ENCODE measurements around the gene ZNF837.

The ZNF837 gene

DNA sequence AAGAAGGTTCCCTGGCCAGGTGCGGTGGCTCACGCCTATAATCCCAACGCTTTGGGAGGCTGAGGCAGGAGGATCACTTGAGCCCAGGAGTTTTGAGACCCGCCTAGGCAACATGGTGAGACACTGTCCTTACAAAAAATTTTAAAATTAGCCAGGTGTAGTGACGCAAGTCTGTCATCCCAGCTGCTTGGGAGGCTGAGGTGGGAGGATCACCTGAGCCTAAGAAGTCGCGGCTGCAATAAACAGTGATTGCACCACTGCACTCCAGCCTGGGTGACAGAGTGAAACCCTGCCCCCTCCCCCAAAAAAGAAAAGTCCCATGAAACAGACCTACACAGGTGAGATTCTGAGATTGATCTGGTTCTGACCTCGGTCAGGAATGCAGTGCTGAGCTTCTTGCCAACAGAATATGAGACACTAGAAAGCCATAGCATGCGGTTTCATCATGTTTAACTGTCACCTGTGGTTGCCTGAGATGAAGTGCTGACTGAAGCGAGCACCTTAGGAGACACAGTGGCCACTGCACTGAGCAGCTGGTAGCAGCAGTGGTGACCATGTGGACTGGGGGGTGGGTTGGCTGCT lies 25.5 kb downstream of the ZNF837 start:
- TF ChIP-seq, protein P1, sequence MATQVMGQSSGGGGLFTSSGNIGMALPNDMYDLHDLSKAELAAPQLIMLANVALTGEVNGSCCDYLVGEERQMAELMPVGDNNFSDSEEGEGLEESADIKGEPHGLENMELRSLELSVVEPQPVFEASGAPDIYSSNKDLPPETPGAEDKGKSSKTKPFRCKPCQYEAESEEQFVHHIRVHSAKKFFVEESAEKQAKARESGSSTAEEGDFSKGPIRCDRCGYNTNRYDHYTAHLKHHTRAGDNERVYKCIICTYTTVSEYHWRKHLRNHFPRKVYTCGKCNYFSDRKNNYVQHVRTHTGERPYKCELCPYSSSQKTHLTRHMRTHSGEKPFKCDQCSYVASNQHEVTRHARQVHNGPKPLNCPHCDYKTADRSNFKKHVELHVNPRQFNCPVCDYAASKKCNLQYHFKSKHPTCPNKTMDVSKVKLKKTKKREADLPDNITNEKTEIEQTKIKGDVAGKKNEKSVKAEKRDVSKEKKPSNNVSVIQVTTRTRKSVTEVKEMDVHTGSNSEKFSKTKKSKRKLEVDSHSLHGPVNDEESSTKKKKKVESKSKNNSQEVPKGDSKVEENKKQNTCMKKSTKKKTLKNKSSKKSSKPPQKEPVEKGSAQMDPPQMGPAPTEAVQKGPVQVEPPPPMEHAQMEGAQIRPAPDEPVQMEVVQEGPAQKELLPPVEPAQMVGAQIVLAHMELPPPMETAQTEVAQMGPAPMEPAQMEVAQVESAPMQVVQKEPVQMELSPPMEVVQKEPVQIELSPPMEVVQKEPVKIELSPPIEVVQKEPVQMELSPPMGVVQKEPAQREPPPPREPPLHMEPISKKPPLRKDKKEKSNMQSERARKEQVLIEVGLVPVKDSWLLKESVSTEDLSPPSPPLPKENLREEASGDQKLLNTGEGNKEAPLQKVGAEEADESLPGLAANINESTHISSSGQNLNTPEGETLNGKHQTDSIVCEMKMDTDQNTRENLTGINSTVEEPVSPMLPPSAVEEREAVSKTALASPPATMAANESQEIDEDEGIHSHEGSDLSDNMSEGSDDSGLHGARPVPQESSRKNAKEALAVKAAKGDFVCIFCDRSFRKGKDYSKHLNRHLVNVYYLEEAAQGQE (IDR thresholded peaks at IDR 0.05; ENCODE audit: low read depth), result no peak
- no peak for TF ChIP-seq ZBTB7A (IDR thresholded peaks at IDR 0.05; ENCODE audit: low read depth)
- no peak for TF ChIP-seq TEAD4 (IDR thresholded peaks at IDR 0.05)
- no peak for TF ChIP-seq EP300 (IDR thresholded peaks at IDR 0.05; ENCODE audit: borderline replicate concordance)
- TF ChIP-seq TAF1 (IDR thresholded peaks at IDR 0.05; ENCODE audit: low read depth), result no peak
- no peak for TF ChIP-seq TCF12 (IDR thresholded peaks at IDR 0.05; ENCODE audit: low read depth)
- TF ChIP-seq, protein P2, sequence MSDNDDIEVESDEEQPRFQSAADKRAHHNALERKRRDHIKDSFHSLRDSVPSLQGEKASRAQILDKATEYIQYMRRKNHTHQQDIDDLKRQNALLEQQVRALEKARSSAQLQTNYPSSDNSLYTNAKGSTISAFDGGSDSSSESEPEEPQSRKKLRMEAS (IDR thresholded peaks at IDR 0.05), result no peak
- TF ChIP-seq, protein P3, sequence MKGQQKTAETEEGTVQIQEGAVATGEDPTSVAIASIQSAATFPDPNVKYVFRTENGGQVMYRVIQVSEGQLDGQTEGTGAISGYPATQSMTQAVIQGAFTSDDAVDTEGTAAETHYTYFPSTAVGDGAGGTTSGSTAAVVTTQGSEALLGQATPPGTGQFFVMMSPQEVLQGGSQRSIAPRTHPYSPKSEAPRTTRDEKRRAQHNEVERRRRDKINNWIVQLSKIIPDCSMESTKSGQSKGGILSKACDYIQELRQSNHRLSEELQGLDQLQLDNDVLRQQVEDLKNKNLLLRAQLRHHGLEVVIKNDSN (IDR thresholded peaks at IDR 0.05), result no peak
- no peak for TF ChIP-seq CREB1 (IDR thresholded peaks at IDR 0.05; ENCODE audit: low read depth)

DNA sequence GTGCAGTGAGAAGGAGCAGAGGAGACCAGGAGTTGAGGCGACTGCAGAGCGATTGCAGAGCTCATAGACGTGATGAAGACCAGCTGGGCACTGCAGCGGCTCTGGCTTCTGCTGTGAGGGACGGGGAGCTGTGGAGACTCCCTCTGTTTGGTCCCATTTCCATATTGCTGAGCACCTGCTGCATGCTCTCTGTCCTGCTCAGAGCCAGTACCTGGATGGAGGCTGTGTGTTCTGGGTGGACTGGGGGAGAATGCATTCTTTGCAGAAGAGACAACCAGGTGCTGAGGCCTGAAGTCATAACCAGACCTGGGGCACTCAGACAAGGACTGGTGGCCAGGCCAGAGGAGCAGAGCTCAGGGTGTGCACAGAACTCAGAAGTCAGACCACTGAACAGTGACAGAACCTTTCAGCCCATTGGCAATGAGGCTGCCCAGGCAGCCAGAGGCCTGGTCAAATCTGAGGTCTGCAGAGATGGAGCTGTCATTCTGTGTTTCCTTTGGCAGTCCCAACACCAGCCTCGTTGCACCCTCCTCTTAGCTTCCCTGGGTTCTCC lies 26.3 kb downstream of the ZNF837 start:
- TF ChIP-seq, protein P2 (IDR thresholded peaks at IDR 0.05), result no peak
- TF ChIP-seq YY1 (IDR thresholded peaks at IDR 0.05; ENCODE audit: low read depth) (no peak), ZBTB7A (IDR thresholded peaks at IDR 0.05; ENCODE audit: low read depth) (no peak), RAD21 (IDR thresholded peaks at IDR 0.05; ENCODE audit: low read depth) (no peak), TEAD4 (IDR thresholded peaks at IDR 0.05) (no peak)
- TF ChIP-seq, protein P3 (IDR thresholded peaks at IDR 0.05), result no peak

DNA sequence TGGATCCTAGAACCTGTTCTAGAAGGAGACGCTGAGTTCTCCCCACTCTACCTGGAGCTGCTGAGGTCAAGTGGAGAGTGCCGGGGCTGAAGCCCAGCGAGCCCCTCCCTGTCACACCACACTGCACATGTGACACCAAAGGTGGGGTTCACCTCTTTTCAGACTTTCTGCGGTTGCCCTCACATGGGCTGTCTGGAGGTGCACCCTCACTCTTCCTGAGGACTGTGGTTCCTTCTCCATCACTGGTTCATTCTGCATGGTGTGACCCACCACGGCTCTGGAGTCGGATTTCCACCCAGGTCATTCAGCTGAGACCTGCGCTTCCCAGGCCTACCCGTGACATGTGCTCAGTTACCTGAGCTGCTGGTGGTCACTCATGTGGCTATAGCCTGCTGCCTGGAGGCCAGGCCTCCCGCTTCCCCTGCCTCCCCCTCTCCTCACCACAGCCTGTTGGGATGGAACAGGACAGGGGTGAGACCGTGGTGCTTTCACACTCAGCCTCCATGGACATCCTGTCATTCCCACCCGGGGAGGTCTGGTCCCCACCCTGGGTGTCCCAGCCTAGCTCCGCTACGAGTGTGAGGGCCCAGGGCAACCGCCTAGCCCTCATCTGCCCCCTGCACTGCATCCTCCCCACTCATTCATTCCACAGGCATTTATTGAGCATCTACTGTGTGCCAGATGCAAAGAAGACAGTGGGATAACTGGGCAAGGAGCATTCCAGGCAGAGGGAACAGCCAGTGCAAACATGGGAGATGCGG lies 26.9 kb downstream of the ZNF837 start:
- no peak for TF ChIP-seq RAD21 (IDR thresholded peaks at IDR 0.05; ENCODE audit: low read depth)
- TF ChIP-seq, protein P1 (IDR thresholded peaks at IDR 0.05; ENCODE audit: low read depth), result no peak
- TF ChIP-seq, protein P3 (IDR thresholded peaks at IDR 0.05), result no peak
- no peak for TF ChIP-seq TAF1 (IDR thresholded peaks at IDR 0.05; ENCODE audit: low read depth)
- no peak for TF ChIP-seq ZBTB7A (IDR thresholded peaks at IDR 0.05; ENCODE audit: low read depth)
- no peak for TF ChIP-seq CREB1 (IDR thresholded peaks at IDR 0.05; ENCODE audit: low read depth)

DNA sequence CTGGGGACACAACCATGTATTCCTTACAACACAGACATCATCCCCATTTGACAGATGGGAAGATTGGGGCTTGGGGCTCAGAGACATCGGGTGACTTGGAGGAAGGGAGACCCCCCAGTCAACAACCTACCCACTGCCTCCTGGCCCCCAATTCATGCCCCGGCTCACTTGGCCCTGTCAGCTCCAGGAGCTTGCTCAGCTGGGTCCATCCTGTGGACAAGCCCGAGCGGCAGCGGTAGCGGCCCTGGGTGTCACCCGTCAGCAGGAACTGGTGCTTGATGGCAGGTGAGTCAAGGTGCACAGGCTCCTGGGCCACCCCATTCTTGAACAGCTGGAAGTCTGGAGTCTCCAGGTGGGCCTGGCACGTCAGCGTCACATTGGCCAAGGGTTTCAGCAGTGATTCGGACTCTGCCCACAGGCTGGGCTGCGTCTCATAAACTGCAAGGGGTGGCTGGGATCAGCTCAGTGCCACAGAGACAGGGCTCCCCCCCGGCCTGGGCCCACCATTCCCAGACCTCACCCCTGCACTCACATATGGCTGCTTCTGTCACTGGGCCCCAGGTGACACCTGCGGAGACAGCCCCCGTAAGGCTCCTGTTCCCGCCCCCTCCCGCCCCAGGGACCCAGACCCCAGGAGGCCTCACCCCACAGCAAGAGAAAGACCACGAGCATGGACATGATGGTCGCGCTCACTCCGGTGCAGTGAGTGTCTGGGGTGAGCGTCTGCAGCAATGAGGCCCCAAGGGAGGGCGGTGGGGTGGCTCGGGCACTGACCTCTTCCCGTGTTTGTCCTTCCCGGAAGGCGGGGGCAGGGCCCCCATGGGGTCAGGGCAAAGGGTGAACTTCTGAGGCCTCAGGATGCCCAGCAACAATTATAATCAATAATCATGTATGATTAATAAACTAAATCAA lies 27.8 kb downstream of the ZNF837 start, which contains the start of gene A1BG:
Gene A1BG, minus strand, starts transcription at position 733 of the 912 bp plus-strand sequence. Its CDS starts 55 bp downstream, at position 678.
- no peak for TF ChIP-seq EP300 (IDR thresholded peaks at IDR 0.05; ENCODE audit: borderline replicate concordance)
- TF ChIP-seq, protein P3 (IDR thresholded peaks at IDR 0.05), result no peak
- TF ChIP-seq, protein P1 (IDR thresholded peaks at IDR 0.05; ENCODE audit: low read depth), result no peak
- TF ChIP-seq EGR1 (IDR thresholded peaks at IDR 0.05), result no peak
- no peak for TF ChIP-seq TCF12 (IDR thresholded peaks at IDR 0.05; ENCODE audit: low read depth)
- no peak for TF ChIP-seq FOXM1 (IDR thresholded peaks at IDR 0.05; ENCODE audit: borderline replicate concordance, low read depth)
- TF ChIP-seq, protein P2 (IDR thresholded peaks at IDR 0.05), result no peak
- no peak for TF ChIP-seq NFIC (IDR thresholded peaks at IDR 0.05)
- no peak for TF ChIP-seq TEAD4 (IDR thresholded peaks at IDR 0.05)
- no peak for TF ChIP-seq TAF1 (IDR thresholded peaks at IDR 0.05; ENCODE audit: low read depth)
- TF ChIP-seq ZBTB7A (IDR thresholded peaks at IDR 0.05; ENCODE audit: low read depth), result no peak
- TF ChIP-seq CEBPB (IDR thresholded peaks at IDR 0.05), result no peak
- TF ChIP-seq YY1 (IDR thresholded peaks at IDR 0.05; ENCODE audit: low read depth), result no peak
- TF ChIP-seq CREB1 (IDR thresholded peaks at IDR 0.05; ENCODE audit: low read depth), result no peak
- TF ChIP-seq RAD21 (IDR thresholded peaks at IDR 0.05; ENCODE audit: low read depth), result no peak

Data from Ishikawa (cell line).